Caki2 (cell line): ENCODE measurements around the gene PIWIL1. TPM values are rescaled to one million over a fixed set of nuclear protein-coding genes. Genes with fewer than 3 reads are reported as not detected.

ENCODE experiments used
- DNase-seq: peaks from one replicate; pipeline ENCODE4 v3.0.0-alpha.2; 2015; ENCODE audit warnings: low read depth
- in situ Hi-C: cut with HindIII; loops from 2 replicates; pipeline ENCODE4 v1.10.0; 2016; ENCODE audit warnings: low sequenced_read_pairs, low pct_unique_long_range_greater_than_20kb, mixed read lengths
- total RNA-seq: library from RNA; depleted of rRNA; stranded (reverse); fragments of >200 nt; shearing (Covaris generic); gene quantifications from 2 replicates; pipeline ENCODE4 v1.2.3, GENCODE V29; 2014; ENCODE audit warnings: low replicate concordance

The PIWIL1 gene
- total RNA-seq, 1 experiment from 2014 or later: not detected

- in situ Hi-C loops: no loop called here
- no peak for DNase-seq
Observed at GRCh38 chr12:130364578-130364977, 26.9 kb downstream of the PIWIL1 start.

DNA sequence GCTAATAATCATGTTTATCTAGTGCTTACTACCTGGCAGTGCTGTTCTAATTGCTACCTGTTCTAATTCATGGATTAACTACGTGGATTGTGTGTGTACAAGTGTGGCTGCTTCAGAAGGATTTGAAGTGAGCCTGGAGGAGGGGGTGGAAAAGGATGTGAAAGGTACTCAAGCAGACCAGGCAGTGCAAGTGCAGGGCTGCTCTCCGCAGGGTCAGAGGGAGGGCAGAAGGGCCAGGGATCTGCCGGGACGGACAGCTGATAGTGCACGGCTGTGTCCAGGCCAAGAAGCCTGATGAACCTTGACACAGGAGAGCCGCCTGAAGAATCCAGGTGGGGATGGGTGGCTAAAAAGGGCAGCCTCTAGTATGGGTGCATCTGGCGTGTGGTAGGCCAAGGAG, 28.5 kb downstream of the PIWIL1 start:
- in situ Hi-C loops: no loop called here
- no peak for DNase-seq

- DNase-seq: no peak
- in situ Hi-C loops: no loop called here
Observed at GRCh38 chr12:130367003-130367402, 29.3 kb downstream of the PIWIL1 start.

- in situ Hi-C loops: no loop called here
- no peak for DNase-seq
Observed at GRCh38 chr12:130367523-130367922, 29.8 kb downstream of the PIWIL1 start.

DNA sequence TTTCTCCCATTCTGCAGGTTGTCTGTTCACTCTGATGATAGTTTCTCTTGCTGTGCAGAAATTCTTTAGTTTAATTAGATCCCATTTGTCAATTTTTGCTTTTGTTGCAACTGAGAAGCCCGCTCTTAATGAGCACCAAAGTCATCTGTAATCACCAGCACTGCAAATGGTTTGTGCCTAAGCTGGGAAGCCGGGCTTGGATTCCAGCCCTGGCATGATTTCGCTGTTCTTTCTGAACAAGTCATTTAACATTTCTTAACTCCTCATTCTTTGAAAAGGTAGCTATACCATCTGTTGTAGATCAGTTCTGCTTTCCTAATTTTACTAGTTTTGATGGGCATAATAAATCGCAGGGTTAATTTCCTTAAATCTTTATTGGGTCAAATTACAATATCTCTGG, 32.1 kb downstream of the PIWIL1 start:
- in situ Hi-C loops: no loop called here
- no peak for DNase-seq

DNA sequence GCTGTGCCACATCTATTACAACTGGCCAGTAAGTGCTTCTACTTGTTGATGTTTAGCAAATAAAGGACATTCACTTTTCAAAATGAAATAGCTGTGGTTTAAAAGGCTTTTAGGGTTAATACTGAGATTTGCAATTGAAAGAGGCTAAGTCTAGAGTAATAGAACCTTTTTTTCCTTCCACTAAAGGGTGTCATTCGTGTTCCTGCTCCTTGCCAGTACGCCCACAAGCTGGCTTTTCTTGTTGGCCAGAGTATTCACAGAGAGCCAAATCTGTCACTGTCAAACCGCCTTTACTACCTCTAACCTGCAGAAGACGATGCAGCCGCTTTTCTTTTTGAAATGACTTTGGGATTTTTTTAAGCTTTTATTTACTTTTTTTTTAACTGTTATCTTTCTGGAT, 33.6 kb downstream of the PIWIL1 start:
- DNase-seq: no peak
- in situ Hi-C loops: no loop called here

- DNase-seq: no peak
- in situ Hi-C loops: no loop called here
Observed at GRCh38 chr12:130372936-130373335, 35.2 kb downstream of the PIWIL1 start.

- in situ Hi-C loops: no loop called here
- no peak for DNase-seq
Observed at GRCh38 chr12:130374083-130374482, 36.4 kb downstream of the PIWIL1 start.

- in situ Hi-C loops: no loop called here
- no peak for DNase-seq
Observed at GRCh38 chr12:130375296-130376287, 37.9 kb downstream of the PIWIL1 start.

GRCh38 chr12:130382818-130383217, 45.1 kb downstream of the PIWIL1 start:
- in situ Hi-C loops: no loop called here
- DNase-seq: no peak

DNA sequence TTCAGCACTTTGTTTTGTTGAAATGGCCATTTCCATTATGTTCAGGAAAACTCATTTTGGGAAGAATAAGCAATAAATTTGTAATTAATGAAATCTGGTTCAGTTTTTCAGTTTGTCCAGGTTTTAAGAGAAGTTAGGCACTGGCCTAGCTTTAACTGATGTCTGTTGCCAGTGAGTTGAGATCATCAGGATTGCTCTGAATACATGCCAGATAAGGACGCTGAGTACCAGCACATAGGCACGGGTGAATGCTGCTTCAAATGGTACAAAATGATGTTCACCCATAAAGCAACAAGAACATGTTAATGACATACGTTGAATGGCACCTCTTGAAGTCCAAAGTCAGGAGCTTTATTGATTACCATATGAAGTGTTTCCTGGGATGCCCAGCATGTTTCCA, 46.5 kb downstream of the PIWIL1 start:
- no peak for DNase-seq
- in situ Hi-C loops: no loop called here

DNA sequence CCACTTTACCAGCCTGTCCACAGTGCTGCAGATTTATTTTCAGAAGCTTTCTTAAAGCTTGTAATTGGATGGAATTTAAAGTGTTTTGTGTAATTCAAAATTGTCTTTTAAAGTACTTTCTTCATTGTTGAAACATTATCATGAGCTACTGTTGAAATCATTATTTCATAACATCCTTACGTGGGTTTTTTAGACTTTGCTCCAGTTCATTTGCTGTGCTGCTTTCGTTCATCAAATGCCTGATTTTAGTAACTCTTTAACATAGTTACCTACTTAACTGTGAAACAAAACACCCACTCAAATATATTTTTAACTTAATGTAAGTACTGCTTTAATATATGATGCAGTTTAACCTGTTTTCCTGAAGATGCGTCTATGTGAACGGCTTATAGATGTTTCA, 47.5 kb downstream of the PIWIL1 start:
- in situ Hi-C loops: no loop called here
- no peak for DNase-seq

DNA sequence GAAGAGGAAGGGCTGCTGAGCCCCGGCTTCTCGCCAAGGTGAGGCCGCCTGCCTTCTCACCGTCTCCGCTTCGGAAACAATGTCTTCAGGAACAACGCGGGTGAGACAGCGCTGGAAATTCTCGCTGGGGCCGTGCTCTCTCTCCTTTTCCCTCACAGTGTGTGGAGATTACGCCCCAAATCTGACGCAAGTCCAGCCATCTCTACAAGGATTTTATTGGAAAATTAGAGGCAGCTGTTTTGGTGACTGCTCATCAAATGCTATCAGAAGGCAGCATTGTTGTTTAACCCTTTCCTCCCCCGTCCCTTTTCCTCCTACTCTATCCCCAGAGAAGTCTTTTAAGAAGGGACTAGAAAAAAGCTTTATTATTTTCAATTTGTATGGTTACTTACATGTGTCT, 53.5 kb downstream of the PIWIL1 start:
- in situ Hi-C loops: no loop called here
- no peak for DNase-seq

GRCh38 chr12:130394906-130395305, 57.2 kb downstream of the PIWIL1 start:
- in situ Hi-C loops: no loop called here
- DNase-seq: no peak

- DNase-seq: no peak
- in situ Hi-C loops: no loop called here
Observed at GRCh38 chr12:130396667-130397066, 59.0 kb downstream of the PIWIL1 start.

DNA sequence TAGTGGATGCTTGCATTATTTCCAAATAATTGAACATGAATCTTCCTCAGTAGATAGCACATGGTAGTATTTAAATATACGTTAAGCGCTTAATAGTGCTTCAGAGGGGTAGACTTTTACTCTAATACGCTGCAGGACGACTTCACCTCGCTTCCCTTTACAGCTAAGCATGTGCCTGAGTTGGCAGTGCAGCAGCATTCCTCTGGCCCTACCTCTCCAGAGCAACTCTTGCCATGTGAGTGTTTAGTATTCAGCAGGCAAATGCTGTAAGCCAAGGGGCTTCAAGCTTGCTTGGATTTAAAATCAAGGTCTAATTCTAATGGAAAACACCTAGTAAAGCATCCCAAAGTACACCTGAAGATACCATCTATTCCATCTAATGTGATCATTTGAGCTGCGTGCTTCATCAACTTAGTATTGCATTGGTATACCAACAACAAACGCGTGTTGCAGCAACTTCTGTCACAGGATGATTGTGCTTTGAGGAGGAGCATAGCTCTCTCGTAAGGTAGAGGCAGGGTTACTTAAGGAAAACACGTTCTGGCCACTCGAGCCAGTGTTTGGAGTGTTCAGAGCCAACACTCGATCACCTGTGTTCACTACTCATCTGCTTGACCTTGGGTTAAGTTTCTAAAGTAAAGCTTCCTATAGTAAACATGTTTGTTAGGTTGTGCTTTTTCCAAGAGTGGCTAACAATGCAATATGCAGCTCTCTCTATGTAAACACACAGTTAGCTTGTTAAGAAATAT, 60.6 kb downstream of the PIWIL1 start:
- in situ Hi-C loops: no loop called here
- DNase-seq: no peak

DNA sequence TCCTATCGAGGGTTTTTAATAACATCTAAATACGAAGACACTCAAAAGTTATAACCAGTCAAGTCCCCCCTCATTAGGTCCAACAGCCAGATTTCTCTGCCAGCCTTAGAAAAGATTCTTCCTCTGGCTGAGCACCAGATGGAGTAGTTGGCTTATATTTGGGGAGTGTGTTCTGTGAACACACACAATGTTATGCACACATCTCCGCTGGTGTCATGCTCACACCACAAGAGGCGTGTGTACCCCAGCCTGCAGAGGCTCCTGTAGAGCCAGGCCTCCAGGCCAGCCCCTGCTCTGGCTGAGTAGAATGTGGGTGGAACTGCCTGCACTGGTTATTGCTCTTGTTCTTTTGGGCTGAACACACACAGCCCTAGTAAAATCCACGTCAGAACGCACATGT, 64.0 kb downstream of the PIWIL1 start:
- in situ Hi-C loops: no loop called here
- no peak for DNase-seq

DNA sequence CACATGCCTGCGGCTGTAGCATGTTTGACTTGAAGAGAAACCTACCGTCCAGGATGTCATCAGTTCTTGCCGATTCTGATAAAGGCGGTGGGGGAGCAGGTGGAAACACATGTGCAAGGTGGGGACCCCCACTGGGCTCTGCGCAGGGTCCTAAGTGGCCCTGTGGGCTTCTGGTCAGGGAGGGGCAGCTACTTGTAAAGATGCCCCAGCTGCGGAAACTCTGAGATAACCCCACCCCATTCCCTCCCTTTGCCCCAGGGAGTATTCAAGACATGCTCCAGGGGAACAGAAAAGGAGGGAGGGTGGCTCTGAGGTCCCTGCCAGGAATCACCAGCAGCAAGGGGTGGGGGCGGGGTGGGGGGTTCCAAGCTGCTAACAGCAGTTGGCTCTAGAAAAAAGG, 67.6 kb downstream of the PIWIL1 start:
- DNase-seq: no peak
- in situ Hi-C loops: no loop called here

DNA sequence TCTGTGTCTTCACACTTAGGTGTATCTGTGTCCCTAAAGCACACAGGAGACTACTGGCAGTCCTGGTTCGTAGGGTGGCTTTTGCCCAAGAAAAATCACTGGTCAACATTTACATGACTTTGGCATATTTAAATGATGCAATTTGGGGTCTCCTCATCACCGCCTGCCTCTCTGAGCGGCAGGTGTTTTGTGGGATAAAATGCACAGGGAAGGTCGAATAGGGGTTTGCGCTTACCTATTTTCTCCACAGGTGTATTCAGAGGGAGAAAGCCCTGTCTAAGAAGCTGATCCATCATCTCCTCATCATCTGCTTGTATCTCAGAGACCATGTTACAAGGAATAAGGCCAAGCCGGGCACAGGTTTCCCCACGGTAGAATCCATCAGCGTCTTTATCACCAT, 74.7 kb downstream of the PIWIL1 start:
- in situ Hi-C loops: no loop called here
- no peak for DNase-seq
